NCI-H345 treated with DMSO at 0.1 percent for 48 hours (cell line): ENCODE results near the gene NPDC1.

Experiments
- DNase-seq: peaks from one replicate; lab custom pipeline; 2025; ENCODE audit not compliant: unreplicated experiment; lab: John Stamatoyannopoulos, UW

Gene NPDC1, protein sequence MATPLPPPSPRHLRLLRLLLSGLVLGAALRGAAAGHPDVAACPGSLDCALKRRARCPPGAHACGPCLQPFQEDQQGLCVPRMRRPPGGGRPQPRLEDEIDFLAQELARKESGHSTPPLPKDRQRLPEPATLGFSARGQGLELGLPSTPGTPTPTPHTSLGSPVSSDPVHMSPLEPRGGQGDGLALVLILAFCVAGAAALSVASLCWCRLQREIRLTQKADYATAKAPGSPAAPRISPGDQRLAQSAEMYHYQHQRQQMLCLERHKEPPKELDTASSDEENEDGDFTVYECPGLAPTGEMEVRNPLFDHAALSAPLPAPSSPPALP

DNA sequence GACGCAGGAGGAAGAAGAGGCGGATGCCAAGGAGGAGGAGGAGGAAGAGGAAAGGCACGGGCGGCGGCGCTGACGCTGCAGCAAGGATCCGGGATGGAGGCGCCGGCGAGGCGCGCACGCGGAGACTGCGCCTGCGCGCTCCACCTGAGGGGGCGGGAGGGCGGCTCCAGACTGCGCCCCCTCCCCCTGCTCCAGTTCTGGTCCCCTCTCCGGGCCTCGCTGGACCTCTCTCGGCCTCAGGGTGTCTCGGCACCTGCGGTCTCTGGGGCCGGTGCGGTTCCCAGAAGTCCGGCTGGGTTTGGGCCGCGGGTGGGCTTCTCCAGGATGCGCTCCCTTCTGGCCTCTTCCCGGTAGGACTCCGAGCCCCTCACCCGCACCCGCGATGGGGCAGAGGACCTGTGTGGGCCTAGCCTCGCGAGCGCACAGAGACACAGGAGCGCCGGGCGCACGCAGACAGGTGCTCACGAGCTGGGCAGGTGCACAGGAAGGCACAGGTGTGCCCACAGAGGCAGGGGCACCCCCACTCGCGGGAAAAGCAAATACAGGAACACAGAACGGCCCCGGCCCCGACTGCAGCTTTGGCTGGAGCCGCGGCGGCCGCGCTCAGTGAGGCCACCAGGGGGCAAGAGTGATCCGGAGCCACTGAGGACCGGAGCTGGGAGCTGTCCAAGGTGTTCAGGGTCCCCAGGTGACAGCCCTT is at the start of gene NPDC1:
NPDC1 (minus strand) TSS at position 90 of the 700 bp plus-strand sequence. CDS start 188 bp downstream, outside the sequence.
- DNase-seq: peak; percentile 76

DNA sequence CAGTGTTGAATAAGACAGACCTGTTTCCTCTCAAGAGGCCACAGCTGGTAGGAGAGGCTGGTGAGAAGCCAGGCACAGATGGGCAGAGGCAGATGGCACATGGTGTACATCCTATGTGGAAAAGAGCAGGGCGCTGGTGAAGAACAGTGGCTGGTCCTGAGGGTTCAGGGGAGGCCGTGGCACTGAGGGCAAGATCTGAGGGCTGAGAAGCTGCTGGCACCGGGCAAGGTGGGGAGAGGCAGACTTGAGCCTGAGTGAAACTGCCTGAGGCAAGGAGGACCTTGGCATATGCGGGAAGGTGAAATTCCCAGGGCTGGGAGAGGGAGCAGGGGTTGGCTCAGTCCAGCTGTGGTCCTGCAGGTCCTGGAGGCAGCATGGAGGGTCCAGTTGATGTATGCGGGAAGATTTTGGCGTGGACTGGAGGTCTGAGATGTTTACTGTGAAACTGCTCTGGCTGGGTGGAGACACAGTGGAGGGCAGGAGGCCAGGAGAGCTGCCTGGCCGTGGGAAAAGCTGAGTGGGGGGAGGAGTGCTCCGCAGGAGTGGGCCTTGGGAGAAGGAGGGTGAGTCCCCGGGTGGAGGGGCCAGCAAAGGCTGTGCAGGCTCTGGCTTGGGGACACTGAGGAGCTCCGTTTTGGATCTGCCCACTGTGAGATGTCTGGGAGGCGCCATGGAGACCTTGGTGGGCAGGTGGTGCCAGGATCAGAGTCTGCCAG is 43.4 kb upstream of the NPDC1 start:
- no peak for DNase-seq

DNA sequence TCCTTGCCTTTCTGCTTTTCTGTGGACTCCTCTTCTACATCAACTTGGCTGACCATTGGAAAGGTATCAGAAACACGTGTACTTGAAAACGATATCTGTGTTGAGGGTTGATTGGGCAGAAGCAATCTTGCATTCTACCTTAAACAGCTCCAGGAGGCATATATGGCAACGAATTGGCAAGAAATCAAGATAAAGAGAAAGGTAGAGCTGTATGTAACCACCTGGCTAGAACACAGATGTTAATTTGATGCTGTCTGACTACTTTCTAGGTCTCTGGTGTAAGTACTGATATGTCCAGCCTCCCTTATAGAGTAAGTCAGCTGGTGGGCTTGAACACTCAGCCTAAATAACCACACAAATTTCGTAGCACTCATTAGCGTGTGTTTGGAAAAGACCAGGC is 42.1 kb upstream of the NPDC1 start:
- DNase-seq: no peak

DNA sequence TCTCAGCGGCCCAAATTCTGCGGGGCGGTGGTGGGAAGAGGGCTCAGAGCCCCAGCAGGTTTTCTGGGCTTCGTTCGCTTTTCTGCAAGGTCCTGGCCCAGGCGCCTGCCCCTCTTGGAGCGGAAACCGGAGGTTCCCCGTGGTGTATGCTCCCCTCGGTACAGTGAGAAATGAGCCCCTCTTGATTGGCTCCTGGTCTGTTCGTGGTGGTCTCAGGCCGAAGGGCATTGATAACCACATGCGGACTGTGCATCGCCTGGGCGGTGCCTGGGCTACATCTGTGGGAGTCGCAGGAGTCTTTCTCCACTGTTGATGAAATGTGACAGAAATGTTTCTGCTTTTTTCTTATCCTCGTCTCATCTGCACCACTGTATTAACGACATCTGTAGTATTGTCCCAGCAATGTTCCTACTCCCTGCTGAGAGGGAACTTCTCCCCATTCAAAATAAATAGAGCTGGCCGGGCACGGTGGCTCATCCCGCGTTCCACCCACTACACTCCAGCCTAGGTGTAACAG is 41.5 kb upstream of the NPDC1 start:
- no peak for DNase-seq

DNA sequence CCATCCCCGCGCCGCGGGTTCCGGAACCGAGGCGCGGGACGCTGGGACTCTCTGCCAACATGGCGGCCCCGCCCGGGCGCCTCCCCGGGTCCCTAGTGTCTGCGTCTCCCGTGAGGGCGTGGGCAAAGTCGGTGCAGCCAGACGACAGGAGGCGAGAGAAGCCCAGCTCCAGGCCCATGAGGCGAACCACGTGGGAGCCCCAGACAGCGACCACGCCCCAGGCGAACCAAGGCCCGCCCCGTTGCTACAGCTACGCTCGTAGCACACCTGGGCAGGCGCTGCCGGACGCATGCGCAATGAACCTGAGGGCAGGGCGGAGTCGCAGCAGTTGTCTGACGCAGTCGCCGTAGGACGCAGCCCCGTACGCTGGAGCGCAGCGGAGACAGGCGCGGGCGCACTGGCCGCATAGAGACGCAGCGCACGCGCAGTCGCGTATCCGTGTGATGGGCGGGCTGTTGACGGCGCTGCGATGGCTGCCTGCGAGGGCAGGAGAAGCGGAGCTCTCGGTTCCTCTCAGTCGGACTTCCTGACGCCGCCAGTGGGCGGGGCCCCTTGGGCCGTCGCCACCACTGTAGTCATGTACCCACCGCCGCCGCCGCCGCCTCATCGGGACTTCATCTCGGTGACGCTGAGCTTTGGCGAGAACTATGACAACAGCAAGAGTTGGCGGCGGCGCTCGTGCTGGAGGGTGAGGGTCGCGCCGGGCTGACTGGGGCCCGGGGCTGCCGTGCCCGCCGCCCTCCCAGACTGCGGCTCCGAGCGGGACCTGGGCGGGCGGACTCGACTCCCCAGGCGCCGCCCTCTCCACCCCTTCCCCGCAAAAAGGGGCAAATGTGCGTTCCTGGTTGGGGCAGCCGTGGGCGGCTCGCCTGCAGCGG is 40.8 kb upstream of the NPDC1 start, which contains the start of gene MAN1B1:
MAN1B1 (plus strand) TSS at position 455 of the 878 bp plus-strand sequence; CDS start at position 470, 15 bp downstream.
- DNase-seq: peak; percentile 94

DNA sequence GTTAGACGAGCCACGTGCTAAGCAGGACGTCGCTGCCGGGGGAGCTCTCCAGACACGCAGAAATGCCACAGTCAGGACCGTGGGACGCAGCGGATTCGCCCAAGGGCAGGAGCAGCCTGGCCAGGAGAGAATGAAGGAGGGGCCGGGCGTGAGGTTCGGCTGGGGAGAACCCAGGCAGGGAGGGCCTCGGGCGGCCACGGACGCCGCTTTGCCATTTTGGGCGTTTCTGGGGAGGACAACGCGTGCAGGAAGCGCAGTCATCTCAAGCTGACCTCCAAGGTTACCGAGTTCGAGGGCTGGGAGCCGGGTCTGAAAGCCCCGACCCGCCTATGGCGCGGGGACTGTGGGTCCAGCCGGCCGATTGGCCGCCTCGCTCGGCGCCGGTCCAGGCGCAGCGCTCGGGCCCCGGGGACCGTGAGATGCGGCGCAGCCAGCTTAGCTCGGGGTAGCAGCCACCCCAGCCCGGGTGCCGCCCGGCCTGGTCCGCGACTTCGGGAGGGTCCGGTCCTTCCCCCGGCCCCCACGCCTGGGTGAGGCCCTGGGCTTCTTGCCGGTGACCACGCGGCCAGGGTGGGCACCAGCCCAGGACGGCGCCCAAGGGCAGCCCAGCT is 40.0 kb upstream of the NPDC1 start:
- DNase-seq: no peak

DNA sequence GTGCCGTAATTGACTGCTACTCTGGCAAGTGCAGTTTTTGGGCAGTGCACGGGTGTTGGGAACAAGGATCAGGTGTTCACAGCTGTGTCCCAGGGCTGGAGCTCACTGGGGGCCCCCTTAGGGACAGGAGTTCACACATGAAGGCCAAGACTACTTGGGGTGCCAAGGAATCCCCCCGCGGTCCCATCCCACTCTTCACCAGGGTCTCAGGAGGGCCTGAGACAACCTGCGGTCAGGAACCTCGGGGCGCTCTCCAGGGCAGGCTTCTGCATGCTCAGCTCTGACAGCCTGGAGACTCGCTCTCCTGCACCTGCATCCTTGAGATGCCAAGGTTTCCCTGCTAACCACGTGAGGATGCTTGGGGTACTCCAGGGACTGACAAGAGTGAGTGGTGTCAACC is 38.5 kb upstream of the NPDC1 start:
- DNase-seq: no peak

DNA sequence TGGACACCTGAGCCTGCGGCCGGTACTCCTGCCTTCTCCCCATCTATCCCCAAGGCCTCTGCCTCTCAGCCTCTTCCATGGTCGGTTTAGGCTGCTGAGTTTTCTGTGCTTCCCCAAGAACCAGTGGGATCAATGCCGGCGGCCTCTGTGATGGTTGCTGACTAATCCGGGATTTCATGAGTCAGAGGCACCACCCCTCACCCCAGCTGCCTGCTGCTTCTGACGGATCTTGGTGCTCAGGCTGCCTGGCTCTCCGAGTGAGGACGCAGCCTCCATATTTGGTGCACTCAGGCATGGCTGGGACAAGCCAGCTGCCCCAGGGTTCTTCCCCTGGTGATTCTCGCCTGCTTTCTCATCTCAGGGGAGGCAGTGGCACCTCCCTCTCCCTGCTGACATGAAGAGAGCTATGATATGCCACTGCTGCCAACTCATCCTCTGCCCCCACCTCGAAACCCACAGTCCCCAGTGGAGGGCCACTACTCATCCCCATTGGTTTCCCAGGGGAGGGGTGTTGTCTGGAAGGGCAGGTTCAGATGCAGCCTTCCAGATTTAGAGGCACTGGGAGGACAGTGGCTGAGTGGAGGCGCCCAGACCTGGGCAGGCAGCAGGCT is 37.5 kb upstream of the NPDC1 start:
- DNase-seq: no peak

DNA sequence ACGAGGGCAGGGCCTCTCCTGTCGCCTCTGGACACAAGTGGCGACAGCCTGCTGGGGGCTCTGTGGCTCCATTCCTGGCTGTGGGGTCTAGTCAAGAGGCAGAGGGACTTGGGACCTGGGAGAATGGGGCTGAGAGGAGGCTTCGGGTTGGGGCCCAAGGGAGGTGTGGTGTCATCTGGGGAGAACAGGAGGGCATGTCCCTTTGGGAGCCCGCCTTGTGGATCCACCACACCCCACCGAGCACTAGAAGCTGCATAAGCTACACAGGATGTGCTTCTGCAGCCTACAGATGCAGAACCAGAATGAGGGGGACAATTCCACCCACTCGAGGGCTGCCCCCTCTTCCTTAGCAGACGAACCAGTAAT is 36.9 kb upstream of the NPDC1 start:
- DNase-seq: no peak

DNA sequence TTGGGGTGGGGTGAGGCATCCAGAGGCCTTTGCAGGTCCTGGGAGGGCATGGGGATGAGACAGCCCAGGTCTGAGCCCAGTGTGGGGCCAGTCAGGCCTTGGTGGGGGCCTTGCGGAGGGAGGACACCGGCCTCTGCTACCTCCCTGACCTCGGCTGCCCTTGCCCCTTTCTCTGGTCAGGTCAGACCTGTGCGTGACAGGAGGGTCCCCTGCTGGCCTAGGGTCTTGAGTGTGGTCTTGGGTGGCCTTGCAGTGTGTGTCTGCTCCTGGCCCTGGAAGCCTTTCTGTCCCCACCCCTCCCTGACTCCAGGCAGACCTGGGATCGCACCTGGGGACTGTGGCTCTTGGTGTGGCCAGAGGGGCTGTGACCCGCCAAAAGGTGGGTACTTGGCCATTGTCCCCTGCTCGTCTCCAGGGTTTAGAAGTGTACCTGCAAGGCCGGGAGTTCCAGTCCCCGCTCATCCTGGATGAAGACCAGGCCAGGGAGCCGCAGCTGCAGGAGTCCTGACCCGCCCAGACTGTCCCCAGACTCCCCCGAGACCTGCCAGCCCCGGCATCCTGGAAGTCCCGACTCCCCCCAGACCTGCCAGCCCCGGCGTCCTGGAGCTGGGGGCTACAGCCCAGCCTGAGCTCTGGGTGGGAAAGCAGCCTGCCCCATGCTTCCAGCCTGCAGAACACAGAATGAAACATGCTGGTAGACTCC is 36.4 kb upstream of the NPDC1 start:
- no peak for DNase-seq

DNA sequence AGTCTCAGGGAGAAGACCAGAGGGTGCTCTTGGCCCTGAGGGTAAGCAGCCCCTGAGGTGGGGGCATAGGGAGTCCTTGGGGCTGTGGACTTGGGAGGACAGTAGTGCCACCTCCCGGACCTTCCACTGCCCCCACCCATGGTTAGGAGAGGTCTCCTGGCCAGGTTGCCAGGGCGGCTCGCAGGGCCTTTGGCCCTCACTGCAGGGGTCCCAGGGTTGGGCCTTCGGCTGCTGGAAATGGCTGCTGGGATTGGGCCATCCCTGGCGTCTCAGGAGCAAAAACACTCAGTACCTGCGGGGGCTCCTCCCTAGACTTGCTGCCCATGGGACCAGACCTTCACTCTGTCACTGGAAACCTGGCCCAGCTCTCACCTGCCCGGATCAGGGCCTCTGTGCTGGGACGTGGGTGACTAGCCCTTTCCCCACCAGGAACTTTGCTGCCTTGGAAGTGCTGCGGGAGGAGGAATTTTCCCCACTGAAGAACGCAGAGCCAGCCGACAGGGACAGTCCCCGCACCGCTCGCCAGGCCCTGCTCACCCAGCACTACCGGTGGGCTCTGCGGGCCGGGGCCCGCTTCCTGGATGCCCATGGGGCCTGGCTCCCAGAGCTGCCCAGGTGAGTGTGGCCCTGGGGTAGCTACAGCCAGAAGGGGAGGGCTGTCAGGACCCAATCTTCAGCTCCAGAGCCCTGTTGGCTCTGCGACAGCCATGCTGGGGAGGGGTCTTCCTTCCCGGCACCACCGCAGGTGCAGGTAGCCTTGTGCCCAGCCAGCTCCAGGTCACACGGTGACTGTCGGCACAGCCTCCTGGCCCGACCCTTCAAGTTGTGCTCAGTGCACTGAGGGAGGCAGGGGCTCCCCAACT is 34.5 kb upstream of the NPDC1 start:
- DNase-seq: no peak

DNA sequence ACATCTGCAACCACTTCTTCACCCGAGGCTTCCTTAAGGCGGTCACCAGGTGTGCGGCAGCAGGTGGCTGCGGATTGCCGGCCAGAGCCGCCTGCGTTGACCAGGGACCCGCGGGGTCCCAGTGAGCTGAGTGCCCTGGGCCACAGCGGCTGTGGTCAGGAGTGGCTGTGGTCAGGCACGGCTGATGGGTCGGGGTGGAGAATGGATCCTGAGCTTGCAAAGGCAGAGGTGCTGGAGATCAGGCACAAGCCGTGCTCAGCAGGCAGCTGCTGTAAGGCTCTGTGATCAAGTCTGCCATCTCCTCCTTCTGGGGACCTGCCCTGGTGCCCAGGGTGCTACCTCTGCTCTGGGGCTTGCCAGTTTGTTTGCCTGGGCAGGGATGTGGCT is 33.4 kb upstream of the NPDC1 start:
- no peak for DNase-seq

DNA sequence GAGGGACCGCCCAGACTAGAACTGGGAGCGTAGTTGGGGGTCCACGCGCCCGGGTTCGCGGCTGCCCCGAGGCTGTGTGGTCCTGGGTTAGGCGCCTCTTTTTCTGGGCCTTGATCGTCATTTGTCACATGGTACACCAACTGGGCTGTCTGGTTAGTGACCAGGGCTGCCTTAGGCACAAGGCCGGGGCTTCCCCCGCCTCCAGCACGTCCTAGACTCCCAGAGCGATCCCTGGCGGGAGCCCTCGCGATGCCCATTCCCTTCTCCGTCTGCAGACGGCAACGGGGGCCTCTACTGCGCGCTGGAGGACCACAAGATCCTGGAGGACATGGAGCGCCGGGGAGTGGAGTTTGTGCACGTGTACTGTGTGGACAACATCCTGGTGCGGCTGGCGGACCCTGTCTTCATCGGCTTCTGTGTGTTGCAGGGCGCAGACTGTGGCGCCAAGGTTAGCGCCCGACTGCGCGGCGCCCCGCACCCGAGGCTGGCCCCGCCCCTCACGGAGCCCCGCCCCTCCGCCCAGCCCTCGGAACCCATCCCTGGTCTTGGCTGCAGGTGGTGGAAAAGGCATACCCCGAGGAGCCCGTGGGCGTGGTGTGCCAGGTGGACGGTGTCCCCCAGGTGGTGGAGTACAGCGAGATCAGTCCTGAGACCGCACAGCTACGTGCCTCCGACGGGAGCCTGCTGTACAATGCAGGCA is 32.9 kb upstream of the NPDC1 start:
- no peak for DNase-seq

DNA sequence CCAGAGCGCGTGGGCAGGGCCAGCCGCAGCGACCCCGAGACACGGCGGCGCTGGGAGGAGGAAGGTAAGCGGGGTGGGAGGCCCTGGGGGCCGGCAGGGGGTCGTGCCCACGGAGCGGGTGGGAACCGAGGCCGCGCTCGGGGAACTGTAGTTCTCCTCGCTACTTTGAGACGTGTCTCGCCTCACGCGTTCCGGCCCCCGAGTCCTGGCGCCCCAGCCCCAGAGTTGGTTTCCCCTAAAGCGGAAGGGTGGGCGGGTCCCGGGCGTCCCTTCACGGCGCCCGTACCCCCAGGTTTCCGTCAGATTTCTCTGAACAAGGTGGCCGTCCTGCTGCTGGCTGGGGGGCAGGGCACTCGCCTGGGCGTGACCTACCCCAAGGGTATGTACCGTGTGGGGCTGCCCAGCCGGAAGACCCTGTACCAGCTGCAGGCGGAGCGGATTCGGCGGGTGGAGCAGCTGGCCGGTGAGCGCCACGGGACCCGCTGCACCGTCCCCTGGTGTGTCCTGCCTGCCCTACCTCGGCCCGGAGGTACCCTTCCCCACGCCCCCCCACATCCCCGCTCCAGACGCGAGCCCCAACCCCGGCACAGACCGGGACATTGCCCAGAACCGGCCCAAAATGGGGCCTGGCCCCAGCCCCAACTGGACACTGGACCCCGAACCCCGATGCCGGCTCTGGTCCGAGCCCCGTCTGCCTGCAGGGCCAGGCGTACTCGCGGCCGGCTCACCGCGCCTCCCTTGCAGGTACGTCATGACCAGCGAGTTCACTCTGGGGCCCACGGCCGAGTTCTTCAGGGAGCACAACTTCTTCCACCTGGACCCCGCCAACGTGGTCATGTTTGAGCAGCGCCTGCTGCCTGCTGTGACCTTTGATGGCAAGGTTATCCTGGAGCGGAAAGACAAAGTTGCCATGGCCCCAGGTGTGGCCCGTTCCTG is 32.0 kb upstream of the NPDC1 start:
- DNase-seq: no peak

DNA sequence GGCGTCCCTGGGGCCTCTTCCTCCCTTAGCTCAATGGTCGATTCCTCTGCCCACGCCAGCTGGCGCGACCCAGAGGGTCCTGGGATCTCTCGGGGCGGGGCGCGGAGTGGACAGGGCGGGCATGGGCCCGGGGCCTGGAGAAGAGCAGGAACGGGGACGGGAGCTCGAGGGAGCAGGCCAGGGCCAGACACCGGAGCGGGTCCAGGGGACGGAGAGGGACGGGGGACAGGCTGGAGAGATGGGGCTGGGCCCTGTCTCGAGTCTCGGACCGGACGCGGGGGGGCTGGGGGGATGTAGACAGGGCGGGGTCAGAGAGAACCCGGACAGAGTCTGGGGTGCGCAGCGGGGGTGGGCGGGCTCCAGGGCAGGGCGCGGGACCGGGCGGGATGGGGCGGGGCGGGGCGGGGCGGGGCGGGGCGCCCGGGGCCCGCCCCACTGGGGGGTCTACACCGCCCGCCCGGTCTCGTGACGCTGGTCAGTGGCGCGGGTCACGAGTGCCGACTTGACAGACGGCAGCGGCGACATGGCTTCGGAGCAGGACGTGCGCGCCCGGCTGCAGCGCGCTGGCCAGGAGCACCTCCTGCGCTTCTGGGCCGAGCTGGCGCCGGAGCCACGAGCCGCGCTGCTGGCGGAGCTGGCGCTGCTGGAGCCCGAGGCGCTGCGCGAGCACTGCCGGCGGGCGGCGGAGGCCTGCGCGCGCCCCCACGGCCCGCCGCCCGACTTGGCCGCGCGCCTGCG is 31.2 kb upstream of the NPDC1 start, which contains the start of gene UAP1L1:
UAP1L1 (plus strand) TSS at position 508 of the 738 bp plus-strand sequence; CDS start at position 524, 16 bp downstream.
- no peak for DNase-seq

DNA sequence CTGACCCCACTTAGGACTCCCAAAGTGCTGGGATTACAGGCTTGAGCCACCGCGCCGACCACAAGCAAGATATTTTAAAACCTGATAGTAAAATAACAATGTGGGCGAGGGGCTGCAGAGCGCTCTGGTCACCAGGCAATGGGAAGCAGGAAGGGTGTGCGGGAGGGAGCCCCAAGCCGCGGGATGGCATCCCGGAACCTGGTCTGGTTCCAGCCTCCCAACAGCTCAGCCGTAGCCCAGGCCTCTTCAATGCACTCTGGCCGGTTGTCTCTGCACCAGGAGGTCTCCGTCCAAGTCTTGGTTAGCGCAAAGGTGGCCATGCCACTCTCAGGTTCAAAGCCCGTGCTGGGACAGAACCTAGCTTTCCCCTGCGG is 30.6 kb upstream of the NPDC1 start:
- DNase-seq: no peak
